Right lobe of liver (tissue), 4 donors: Measurements from ENCODE around the gene AFMID.

ENCODE experiments used
- CTCF ChIP-seq, 4 donors: fragments of 200-600 bp in 3 of 4; fragments of 450-650 bp in 1 of 4; IDR thresholded peaks; one replicate each; pipeline versions ENCODE4 v1.5.1 to v1.8.0; 2016 to 2022; ENCODE audit warnings: antibody characterized with exemption in 4 of 4, mild to moderate bottlenecking in 2 of 4
- POLR2A ChIP-seq: fragments of 450-650 bp; IDR thresholded peaks from one replicate; pipeline ENCODE4 v1.6.1; 2017; ENCODE audit warnings: antibody characterized with exemption, mild to moderate bottlenecking
- donor health status: DM: no; HTN: no; CAD: no.
- donor health status: DM: no; HTN: no; CAD: no.
- donor health status: DM: no; HTN: yes; CAD: no.

GRCh38 chr17:78242024-78242742, 55.0 kb downstream of the AFMID start:
- TF ChIP-seq CTCF (IDR thresholded peaks at IDR 0.05) (no peak), POLR2A (no peak)
